Measurements from ENCODE around the gene SLC25A51.
"Not testable (repeated sequence)": the region's sequence is repeated elsewhere in the genome, so short reads cannot be mapped to it uniquely, and the experiment has no call there.

Gene SLC25A51

GRCh38 chr9:37902796-37903646, 906 bp downstream of the SLC25A51 start:
- DNase-seq = no peak

DNA sequence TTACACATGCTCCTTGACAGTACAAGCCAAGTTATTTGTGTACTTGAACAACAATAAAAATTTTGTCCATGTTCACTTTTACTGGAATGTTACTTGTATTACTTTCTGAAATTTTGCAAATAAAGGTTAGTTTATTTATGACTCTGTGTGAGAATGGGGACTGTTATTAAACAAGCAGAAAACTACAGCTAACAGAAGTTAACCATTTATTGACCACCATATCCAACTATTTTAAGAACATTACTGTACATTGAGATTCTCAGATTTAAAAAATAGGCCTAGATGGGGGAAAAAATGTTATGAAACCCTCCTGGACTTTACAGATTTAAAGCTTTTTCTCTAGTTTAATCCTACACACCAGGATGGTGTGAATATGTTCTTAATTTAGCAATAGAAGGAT, 1.8 kb downstream of the SLC25A51 start:
- DNase-seq = no peak

GRCh38 chr9:37899041-37899440, 4.9 kb downstream of the SLC25A51 start:
- no peak for DNase-seq

GRCh38 chr9:37897665-37898064, 6.3 kb downstream of the SLC25A51 start:
- DNase-seq = no peak

- DNase-seq = no peak
Measured at GRCh38 chr9:37892063-37892462, 11.9 kb downstream of the SLC25A51 start.

- not testable (repeated sequence) for DNase-seq
Measured at GRCh38 chr9:37891042-37891441, 12.9 kb downstream of the SLC25A51 start.

DNA sequence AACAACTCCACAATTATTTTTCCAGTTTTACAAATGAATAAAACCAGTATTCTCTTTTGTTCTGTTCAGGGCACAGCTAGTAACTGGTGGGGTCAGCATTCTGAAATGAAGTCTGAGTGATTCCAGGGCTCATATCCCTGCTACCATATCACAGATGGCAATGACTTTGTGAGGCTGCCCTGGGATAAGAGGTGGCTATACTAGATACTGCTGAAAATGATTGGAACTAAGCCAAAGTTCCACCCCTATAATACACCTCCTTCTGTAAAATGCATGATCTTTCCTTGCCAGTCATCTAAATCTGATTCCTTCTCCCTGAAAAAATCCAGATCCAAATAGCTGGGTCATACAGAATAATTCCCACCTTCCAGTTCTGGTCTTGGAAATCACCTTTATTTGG, 14.4 kb downstream of the SLC25A51 start:
- DNase-seq = no peak

GRCh38 chr9:37887977-37888583, 15.8 kb downstream of the SLC25A51 start:
- not testable (repeated sequence) for DNase-seq

GRCh38 chr9:37880916-37881479, 22.9 kb downstream of the SLC25A51 start:
- DNase-seq = no peak

- DNase-seq = no peak
Measured at GRCh38 chr9:37876376-37876775, 27.6 kb downstream of the SLC25A51 start.

- DNase-seq = no peak
Measured at GRCh38 chr9:37873955-37874354, 30.0 kb downstream of the SLC25A51 start.

DNA sequence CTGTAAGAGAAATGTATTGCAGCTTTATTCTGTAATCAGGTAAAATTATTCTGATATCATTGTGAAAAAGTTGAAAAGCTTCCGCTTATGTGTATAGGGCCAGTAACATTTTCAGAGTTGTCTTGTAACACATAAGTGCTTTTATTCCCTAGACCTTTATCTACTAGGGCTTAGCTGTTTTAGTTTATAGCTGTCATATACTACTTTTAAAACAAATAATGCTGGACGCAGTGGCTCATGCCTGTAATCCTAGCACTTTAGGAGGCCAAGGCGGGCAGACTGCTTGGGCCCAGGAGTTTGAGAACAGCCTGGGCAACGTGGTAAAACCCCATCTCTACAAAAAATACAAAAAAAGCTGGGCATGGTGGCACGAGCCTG, 33.1 kb downstream of the SLC25A51 start:
- no peak for DNase-seq

DNA sequence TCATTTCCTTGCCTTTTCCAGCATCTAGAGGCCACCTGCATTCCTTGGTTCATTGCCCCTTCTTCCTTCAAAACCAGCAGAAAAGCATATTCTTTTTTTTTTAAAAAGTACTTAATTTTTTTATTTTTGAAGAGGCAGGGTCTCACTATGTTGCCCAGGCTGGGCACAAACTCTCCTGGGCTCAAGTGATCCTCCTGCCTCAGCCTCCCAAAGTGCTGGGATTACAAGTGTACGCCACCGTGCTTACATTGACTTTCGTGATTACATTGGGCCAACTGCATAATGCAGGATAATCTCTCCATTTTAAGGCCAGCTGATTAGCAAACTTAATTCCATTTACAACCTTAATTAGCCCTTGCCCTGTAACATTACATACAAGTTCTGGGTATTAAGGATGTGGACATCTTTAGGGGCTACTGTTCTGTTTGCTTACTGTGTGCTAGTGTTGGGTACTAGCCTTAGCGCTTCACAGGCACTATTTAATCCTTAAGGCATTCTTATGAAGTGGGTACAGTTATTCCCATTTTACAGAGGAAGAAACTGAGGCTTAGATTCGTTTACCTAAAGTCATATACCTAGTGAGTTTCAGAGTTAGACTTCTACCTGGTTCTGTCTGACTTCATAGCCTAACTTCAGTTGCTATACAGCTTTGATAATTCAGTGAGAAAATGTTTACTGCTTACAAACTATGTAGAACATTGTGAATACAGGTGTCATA, 33.7 kb downstream of the SLC25A51 start:
- no peak for DNase-seq

DNA sequence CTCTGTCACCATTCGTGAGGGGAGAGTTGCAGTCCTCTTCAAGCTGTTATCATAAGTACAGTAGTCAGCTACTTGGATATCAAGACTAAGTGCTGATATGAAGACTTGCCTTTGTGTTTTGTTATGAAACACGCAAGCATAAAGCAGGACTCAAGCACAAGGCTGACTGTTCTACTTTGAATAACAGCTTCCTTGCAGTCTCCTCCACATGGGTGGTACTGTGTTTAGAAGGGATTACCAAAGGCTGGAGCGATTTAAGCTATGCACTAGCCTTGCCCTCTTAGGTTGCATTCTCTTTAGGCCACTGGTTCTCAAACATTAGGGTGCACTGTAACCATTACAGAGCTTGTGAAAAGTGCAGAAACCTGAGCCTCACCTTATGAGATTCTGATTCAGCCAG, 41.4 kb downstream of the SLC25A51 start:
- DNase-seq = no peak

- no peak for DNase-seq
Measured at GRCh38 chr9:37859043-37859442, 44.9 kb downstream of the SLC25A51 start.

DNA sequence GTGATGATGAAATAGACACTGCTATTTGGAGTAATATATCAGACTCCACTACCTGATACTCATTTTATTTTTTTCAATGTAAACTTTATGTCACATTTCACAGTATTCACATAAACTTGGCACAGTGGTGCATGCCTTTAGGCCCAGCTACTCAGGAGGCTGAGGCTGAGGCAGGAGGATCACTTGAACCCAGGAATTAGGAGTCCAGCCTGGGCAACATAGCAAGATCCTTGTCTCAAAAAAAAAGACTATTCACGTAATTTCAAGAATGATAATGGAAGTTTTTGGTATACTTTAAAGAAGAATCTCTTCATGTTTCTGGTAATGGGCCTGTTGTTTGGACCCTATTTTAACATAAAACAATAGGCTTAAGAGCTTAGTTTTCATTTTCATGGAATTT, 47.4 kb downstream of the SLC25A51 start:
- DNase-seq = no peak

DNA sequence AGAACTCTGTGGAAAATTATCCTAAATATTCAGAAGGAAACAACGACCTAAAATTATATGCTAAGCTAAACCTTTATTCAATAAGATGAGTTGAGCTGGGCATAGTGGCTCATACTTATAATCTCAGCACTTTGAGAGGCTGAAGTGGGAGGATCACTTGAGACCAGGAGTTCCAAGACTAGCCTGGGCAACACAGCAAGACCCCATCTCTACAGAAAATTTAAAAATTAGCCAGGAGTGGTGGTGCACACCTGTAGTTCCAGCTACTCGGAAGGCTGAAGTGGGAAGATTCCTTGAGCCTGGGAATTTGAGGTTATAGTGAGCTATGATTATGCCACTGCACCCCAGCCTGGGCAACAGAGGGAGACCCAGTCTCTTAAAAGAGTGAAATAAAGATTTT, 51.7 kb downstream of the SLC25A51 start:
- DNase-seq = no peak

DNA sequence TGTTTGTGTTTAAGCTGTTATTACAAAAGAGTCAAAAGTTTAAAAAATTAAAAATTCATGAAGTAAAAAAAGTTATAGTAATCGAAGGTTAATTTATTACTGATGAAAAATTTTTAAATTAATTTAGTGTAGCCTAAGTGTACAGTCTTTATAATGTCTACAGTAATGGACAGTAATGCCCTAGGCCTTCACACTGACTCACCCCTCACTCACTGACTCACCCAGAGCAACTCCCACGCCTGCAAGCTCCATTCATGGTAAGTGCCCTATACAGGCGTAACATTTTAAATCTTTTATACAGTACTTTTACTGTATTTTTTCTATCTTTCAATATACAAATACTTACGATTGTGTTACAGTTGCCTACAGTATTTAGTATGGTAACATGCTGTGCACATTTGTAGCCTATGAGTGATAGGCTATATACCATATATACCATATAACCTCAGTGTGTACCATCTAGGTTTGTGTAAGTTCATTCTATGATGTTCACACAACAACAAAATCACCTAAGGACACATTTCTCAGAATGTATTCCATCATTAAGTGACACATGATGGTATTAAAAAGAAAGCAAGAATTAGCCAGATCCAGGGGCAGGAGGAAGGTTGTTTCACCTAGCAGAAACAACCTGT, 63.2 kb downstream of the SLC25A51 start:
- DNase-seq = no peak

GRCh38 chr9:37839496-37840461, 64.1 kb downstream of the SLC25A51 start:
- no peak for DNase-seq
